OCI-LY7 (cell line): Measurements from ENCODE around the gene SNRNP25. TPM values are rescaled to one million over a fixed set of nuclear protein-coding genes. Genes with fewer than 3 reads are reported as not detected.

ENCODE experiments used
- BruUV-seq: library from RNA; stranded (reverse); fragments of 400-500 nt; replicated peaks from 2 replicates; lab custom pipeline; 2021; lab: Mats Ljungman, UMichigan
- CTCF ChIA-PET: fragments of 300-600 bp; sonication (Branson Sonifier 250); formaldehyde crosslinking; loops from one replicate; lab custom pipeline; 2022; ENCODE audit warnings: antibody characterized with exemption; ENCODE audit not compliant: unreplicated experiment; lab: Charles Lee
- POLR2A ChIA-PET: fragments of 300-600 bp; sonication (Branson Sonifier 250); formaldehyde crosslinking; loops from one replicate; lab custom pipeline; 2022; ENCODE audit warnings: antibody characterized with exemption; lab: Charles Lee
- DNase-seq: peaks from one replicate; pipeline ENCODE4 v3.0.0-alpha.2; 2015; ENCODE audit warnings: low spot score
- H2AFZ ChIP-seq: fragments of 200-600 bp; sonication (generic), shearing (Covaris generic); 2 replicates; pipeline ENCODE4 v1.6.1; 2014; ENCODE audit warnings: mild to moderate bottlenecking, antibody characterized with exemption, low read length, moderate library complexity
- H3K27ac ChIP-seq: fragments of 200-600 bp; sonication (generic); 2 replicates; pipeline ENCODE4 v1.5.1; 2014; ENCODE audit warnings: mixed run types, low read depth, mild to moderate bottlenecking, moderate library complexity, low read length, inconsistent platforms; ENCODE audit not compliant: poor library complexity, severe bottlenecking
- H3K36me3 ChIP-seq: fragments of 200-600 bp; sonication (generic); 2 replicates; pipeline ENCODE4 v1.6.1; 2014; ENCODE audit warnings: mild to moderate bottlenecking, antibody characterized with exemption, low read length, moderate library complexity, mixed read lengths; ENCODE audit not compliant: insufficient read depth
- H3K4me1 ChIP-seq: fragments of 200-600 bp; sonication (generic); 2 replicates; pipeline ENCODE4 v1.5.1; 2014; ENCODE audit warnings: mild to moderate bottlenecking, low read length; ENCODE audit not compliant: insufficient read depth, poor library complexity, severe bottlenecking
- H3K4me2 ChIP-seq: fragments of 200-600 bp; sonication (generic); 2 replicates; pipeline ENCODE4 v1.6.1; 2014; ENCODE audit warnings: mild to moderate bottlenecking, low read length
- H3K4me3 ChIP-seq: fragments of 200-600 bp; sonication (generic); 2 replicates; pipeline ENCODE4 v1.5.1; 2014; ENCODE audit warnings: mild to moderate bottlenecking, low read depth, low read length; ENCODE audit not compliant: poor library complexity, severe bottlenecking
- H3K79me2 ChIP-seq: fragments of 200-600 bp; sonication (generic); 2 replicates; pipeline ENCODE4 v1.6.1; 2016; ENCODE audit warnings: low read depth, mild to moderate bottlenecking, low read length, moderate library complexity, mixed read lengths; ENCODE audit not compliant: insufficient read depth
- H3K9me2 ChIP-seq: fragments of 200-600 bp; sonication (generic); 2 replicates; pipeline ENCODE4 v1.6.1; 2016; ENCODE audit warnings: mild to moderate bottlenecking, low read length, mixed read lengths; ENCODE audit not compliant: insufficient read depth
- H3K9me3 ChIP-seq: fragments of 200-600 bp; sonication (generic); 2 replicates; pipeline ENCODE4 v1.6.1; 2014; ENCODE audit warnings: mild to moderate bottlenecking, mixed run types, low read length, mixed read lengths
- H4K20me1 ChIP-seq: fragments of 200-600 bp; sonication (generic); 2 replicates; pipeline ENCODE4 v1.6.1; 2014; ENCODE audit warnings: mild to moderate bottlenecking, antibody characterized with exemption, low read length, moderate library complexity, mixed read lengths; ENCODE audit not compliant: insufficient read depth
- EZH2phosphoT487 ChIP-seq: fragments of 200-600 bp; sonication (generic); IDR thresholded peaks from 2 replicates; pipeline ENCODE4 v1.6.1; 2018; ENCODE audit warnings: low read depth, borderline replicate concordance, mild to moderate bottlenecking, mixed run types, antibody characterized with exemption, low read length, moderate library complexity, mixed read lengths
- intact Hi-C: fragments of 100-400 bp; cut with micrococcal nuclease; formaldehyde crosslinking; loops from one replicate; pipeline ENCODE4 v1.10.0; 2022; ENCODE audit not compliant: unreplicated experiment
- total RNA-seq, 2 experiments: library from RNA; depleted of rRNA in 1 of 2; stranded (reverse); fragments of >200 nt in 1 of 2; shearing (Covaris generic) in 1 of 2; gene quantifications; 2 replicates each; pipeline ENCODE4 v1.2.3, GENCODE V29; 2014 to 2022
- TF ChIP-seq, protein P1 (sequence below): fragments of 200-600 bp; sonication (generic); conservative IDR thresholded peaks from 2 replicates; pipeline ENCODE4 v1.5.1; 2014; ENCODE audit warnings: mild to moderate bottlenecking, antibody characterized with exemption, low read length, moderate library complexity, mixed read lengths

The SNRNP25 gene
- total RNA-seq, 2 experiments from 2014 or later, result 61.4 to 68.3 TPM

DNA sequence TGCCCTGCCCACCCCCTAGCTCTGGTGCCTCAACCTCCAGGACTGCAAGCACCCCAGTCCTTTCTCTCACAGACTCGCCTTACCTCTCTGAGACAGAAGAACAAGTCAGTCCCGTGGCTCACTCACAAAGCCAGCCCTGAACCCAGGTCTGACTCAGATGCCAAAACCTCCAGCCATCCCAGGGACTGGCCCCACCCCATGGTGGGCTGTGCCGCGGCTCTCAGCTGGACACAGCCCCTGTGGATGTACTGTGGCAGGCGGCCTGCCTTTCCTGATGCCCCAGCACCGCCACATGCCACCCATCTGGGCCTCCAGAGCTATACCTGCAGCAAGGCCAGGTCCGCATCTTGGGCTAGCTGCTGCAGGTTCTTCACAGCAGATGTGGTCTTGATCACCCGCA lies 44.2 kb downstream of the SNRNP25 start:
- no peaks in the 10 kb centered on the region for H4K20me1 ChIP-seq
- H3K9me2 ChIP-seq, result no peaks in the 10 kb centered on the region
- H3K4me3 ChIP-seq, result no peak overlapping the region
- no peak overlapping the region for H2AFZ ChIP-seq
- no peak overlapping the region for H3K27ac ChIP-seq
- no peak for DNase-seq
- no peaks in the 10 kb centered on the region for H3K9me3 ChIP-seq
- no peak for TF ChIP-seq EZH2phosphoT487
- TF ChIP-seq, protein P1, sequence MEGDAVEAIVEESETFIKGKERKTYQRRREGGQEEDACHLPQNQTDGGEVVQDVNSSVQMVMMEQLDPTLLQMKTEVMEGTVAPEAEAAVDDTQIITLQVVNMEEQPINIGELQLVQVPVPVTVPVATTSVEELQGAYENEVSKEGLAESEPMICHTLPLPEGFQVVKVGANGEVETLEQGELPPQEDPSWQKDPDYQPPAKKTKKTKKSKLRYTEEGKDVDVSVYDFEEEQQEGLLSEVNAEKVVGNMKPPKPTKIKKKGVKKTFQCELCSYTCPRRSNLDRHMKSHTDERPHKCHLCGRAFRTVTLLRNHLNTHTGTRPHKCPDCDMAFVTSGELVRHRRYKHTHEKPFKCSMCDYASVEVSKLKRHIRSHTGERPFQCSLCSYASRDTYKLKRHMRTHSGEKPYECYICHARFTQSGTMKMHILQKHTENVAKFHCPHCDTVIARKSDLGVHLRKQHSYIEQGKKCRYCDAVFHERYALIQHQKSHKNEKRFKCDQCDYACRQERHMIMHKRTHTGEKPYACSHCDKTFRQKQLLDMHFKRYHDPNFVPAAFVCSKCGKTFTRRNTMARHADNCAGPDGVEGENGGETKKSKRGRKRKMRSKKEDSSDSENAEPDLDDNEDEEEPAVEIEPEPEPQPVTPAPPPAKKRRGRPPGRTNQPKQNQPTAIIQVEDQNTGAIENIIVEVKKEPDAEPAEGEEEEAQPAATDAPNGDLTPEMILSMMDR, result no peak
- H3K4me1 ChIP-seq, result no peaks in the 10 kb centered on the region
- POLR2A ChIA-PET, result no interaction called here
- BruUV-seq, result no TSS peak
- intact Hi-C loops, result loop anchor here (1.0 kb wide), 1 partner anchor 33 kb away; no protein-coding TSS in a partner anchor
- CTCF ChIA-PET, result interaction anchor here (0.6 to 2.1 kb wide), 2 partner anchors 32 to 251 kb away, joined by 4 to 9 read pairs; no protein-coding TSS in a partner anchor
- H3K4me2 ChIP-seq, result no peak overlapping the region
- peaks cover 15% of the 10 kb centered on the region; the same call in 1 of the 2 replicates for H3K36me3 ChIP-seq
- H3K79me2 ChIP-seq, result no peaks in the 10 kb centered on the region

GRCh38 chr16:100989-101388 lies 47.4 kb downstream of the SNRNP25 start:
- Histone ChIP-seq H2AFZ (no peak overlapping the region), H3K9me2 (no peaks in the 10 kb centered on the region), H3K36me3 (peaks cover 26% of the 10 kb centered on the region; the same call in 1 of the 2 replicates), H3K9me3 (no peaks in the 10 kb centered on the region), H3K27ac (no peak overlapping the region), H3K79me2 (no peaks in the 10 kb centered on the region), H3K4me3 (no peak overlapping the region), H3K4me2 (no peak overlapping the region), H4K20me1 (no peaks in the 10 kb centered on the region), H3K4me1 (no peaks in the 10 kb centered on the region)
- DNase-seq, result no peak
- intact Hi-C loops, result no loop called here
- BruUV-seq, result no TSS peak
- no peak for TF ChIP-seq EZH2phosphoT487
- TF ChIP-seq, protein P1, result no peak
- ChIA-PET POLR2A (no interaction called here), CTCF (no interaction called here)

DNA sequence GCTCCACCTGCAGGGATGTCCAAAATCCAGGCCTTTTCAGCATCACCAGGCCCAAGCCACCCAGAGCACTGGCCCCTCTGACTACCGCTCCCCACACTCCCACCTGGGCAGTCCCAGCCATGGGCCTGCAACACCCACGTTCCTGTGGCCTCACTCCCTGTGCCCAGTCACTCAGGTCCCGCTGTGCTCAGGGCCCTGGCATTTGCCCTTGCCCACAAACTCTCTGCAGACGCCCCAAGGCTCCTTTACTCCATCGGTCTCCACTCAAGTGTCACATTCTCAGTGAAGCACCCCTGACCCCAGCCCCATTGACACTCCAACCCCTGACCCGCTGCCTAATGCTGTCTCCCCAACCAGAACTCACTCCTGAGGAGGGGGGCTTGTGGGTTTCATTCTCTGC lies 48.0 kb downstream of the SNRNP25 start:
- H3K36me3 ChIP-seq, result peaks cover 27% of the 10 kb centered on the region; the same call in 1 of the 2 replicates
- POLR2A ChIA-PET, result no interaction called here
- no peaks in the 10 kb centered on the region for H3K4me1 ChIP-seq
- H3K4me3 ChIP-seq, result no peak overlapping the region
- H3K4me2 ChIP-seq, result no peak overlapping the region
- TF ChIP-seq EZH2phosphoT487, result no peak
- TF ChIP-seq, protein P1, result no peak
- no peaks in the 10 kb centered on the region for H4K20me1 ChIP-seq
- H3K27ac ChIP-seq, result no peak overlapping the region
- H3K9me3 ChIP-seq, result no peaks in the 10 kb centered on the region
- intact Hi-C loops, result no loop called here
- H2AFZ ChIP-seq, result no peak overlapping the region
- H3K79me2 ChIP-seq, result no peaks in the 10 kb centered on the region
- CTCF ChIA-PET, result no interaction called here
- H3K9me2 ChIP-seq, result no peaks in the 10 kb centered on the region
- DNase-seq, result no peak
- no TSS peak for BruUV-seq
